ENCODE measurements around the gene CA9.

CA9 gene

GRCh38 chr9:35703906-35704672, 30.4 kb downstream of the CA9 start:
- H3K79me2 ChIP-seq (ENCODE audit: insufficient read depth, low read length): no peaks in the 10 kb centered on the region
- H3K9me3 ChIP-seq (ENCODE audit: insufficient read depth, low read depth, low read length): no peaks in the 10 kb centered on the region
- H3K4me1 ChIP-seq (ENCODE audit: insufficient read depth, low read length, poor library complexity, severe bottlenecking): no peaks in the 10 kb centered on the region
- H2AFZ ChIP-seq (ENCODE audit: low read length): no peak overlapping the region
- no peak overlapping the region for H3K4me3 ChIP-seq (ENCODE audit: low read length, poor library complexity, severe bottlenecking)
- no peaks in the 10 kb centered on the region for H3K27me3 ChIP-seq (ENCODE audit: insufficient read depth, low read length, poor library complexity, severe bottlenecking)
- H3K4me2 ChIP-seq (ENCODE audit: low read depth, low read length, poor library complexity, severe bottlenecking): no peak overlapping the region
- H3K9ac ChIP-seq (ENCODE audit: low read depth, low read length, poor library complexity, severe bottlenecking): no peak overlapping the region
- TF ChIP-seq EZH2phosphoT487 (IDR thresholded peaks at IDR 0.05; ENCODE audit: borderline replicate concordance) (no peak), CTCF (conservative IDR thresholded peaks at IDR 0.05; ENCODE audit: low read length) (no peak)
- no peaks in the 10 kb centered on the region for H3K9me2 ChIP-seq (replicated peaks; ENCODE audit: low read depth, low read length)
- H4K20me1 ChIP-seq (ENCODE audit: insufficient read depth, low read length, poor library complexity, severe bottlenecking): peaks cover 5% of the 10 kb centered on the region
- no peaks in the 10 kb centered on the region for H3F3A ChIP-seq (ENCODE audit: low read depth)
- peaks cover 98% of the 10 kb centered on the region for H3K36me3 ChIP-seq (ENCODE audit: insufficient read depth, low read length)

- no peak overlapping the region for H3K9ac ChIP-seq (ENCODE audit: low read depth, low read length, poor library complexity, severe bottlenecking)
- H3K4me1 ChIP-seq (ENCODE audit: insufficient read depth, low read length, poor library complexity, severe bottlenecking): no peaks in the 10 kb centered on the region
- H3K36me3 ChIP-seq (ENCODE audit: insufficient read depth, low read length): peaks cover 93% of the 10 kb centered on the region
- H3K27me3 ChIP-seq (ENCODE audit: insufficient read depth, low read length, poor library complexity, severe bottlenecking): no peaks in the 10 kb centered on the region
- H3K9me2 ChIP-seq (replicated peaks; ENCODE audit: low read depth, low read length): no peaks in the 10 kb centered on the region
- H3F3A ChIP-seq (ENCODE audit: low read depth): no peaks in the 10 kb centered on the region
- H3K4me3 ChIP-seq (ENCODE audit: low read length, poor library complexity, severe bottlenecking): no peak overlapping the region
- H3K9me3 ChIP-seq (ENCODE audit: insufficient read depth, low read depth, low read length): no peaks in the 10 kb centered on the region
- no peak overlapping the region for H3K4me2 ChIP-seq (ENCODE audit: low read depth, low read length, poor library complexity, severe bottlenecking)
- no peaks in the 10 kb centered on the region for H3K79me2 ChIP-seq (ENCODE audit: insufficient read depth, low read length)
- H2AFZ ChIP-seq (ENCODE audit: low read length): no peak overlapping the region
- TF ChIP-seq CTCF (conservative IDR thresholded peaks at IDR 0.05; ENCODE audit: low read length): no peak
- TF ChIP-seq EZH2phosphoT487 (IDR thresholded peaks at IDR 0.05; ENCODE audit: borderline replicate concordance): no peak
- peaks cover 5% of the 10 kb centered on the region for H4K20me1 ChIP-seq (ENCODE audit: insufficient read depth, low read length, poor library complexity, severe bottlenecking)
Observed at GRCh38 chr9:35705372-35705771, 31.6 kb downstream of the CA9 start.

GRCh38 chr9:35705836-35706430, 32.2 kb downstream of the CA9 start:
- no peaks in the 10 kb centered on the region for H3F3A ChIP-seq (ENCODE audit: low read depth)
- H3K4me1 ChIP-seq (ENCODE audit: insufficient read depth, low read length, poor library complexity, severe bottlenecking): no peaks in the 10 kb centered on the region
- no peak overlapping the region for H3K9ac ChIP-seq (ENCODE audit: low read depth, low read length, poor library complexity, severe bottlenecking)
- no peaks in the 10 kb centered on the region for H3K9me3 ChIP-seq (ENCODE audit: insufficient read depth, low read depth, low read length)
- no peak overlapping the region for H2AFZ ChIP-seq (ENCODE audit: low read length)
- H3K36me3 ChIP-seq (ENCODE audit: insufficient read depth, low read length): peaks cover 93% of the 10 kb centered on the region
- H3K27me3 ChIP-seq (ENCODE audit: insufficient read depth, low read length, poor library complexity, severe bottlenecking): no peaks in the 10 kb centered on the region
- TF ChIP-seq EZH2phosphoT487 (IDR thresholded peaks at IDR 0.05; ENCODE audit: borderline replicate concordance) (no peak), CTCF (conservative IDR thresholded peaks at IDR 0.05; ENCODE audit: low read length) (no peak)
- no peak overlapping the region for H3K4me3 ChIP-seq (ENCODE audit: low read length, poor library complexity, severe bottlenecking)
- H3K79me2 ChIP-seq (ENCODE audit: insufficient read depth, low read length): no peaks in the 10 kb centered on the region
- H3K4me2 ChIP-seq (ENCODE audit: low read depth, low read length, poor library complexity, severe bottlenecking): no peak overlapping the region
- no peaks in the 10 kb centered on the region for H3K9me2 ChIP-seq (replicated peaks; ENCODE audit: low read depth, low read length)
- H4K20me1 ChIP-seq (ENCODE audit: insufficient read depth, low read length, poor library complexity, severe bottlenecking): peaks cover 5% of the 10 kb centered on the region
